Stimulated activated naive CD8-positive, alpha-beta T cell treated with anti-CD3 and anti-CD28 coated beads, Interleukin-15, Interleukin-2, amounts not matched to agents 100 U/mL and 50 U/mL, for 24 hours (primary cell): ENCODE measurements around the gene GRK6.
"Not testable (repeated sequence)": the region's sequence is repeated elsewhere in the genome, so short reads cannot be mapped to it uniquely, and the experiment has no call there.

Experiments used
- ATAC-seq: fragments of 150-1000 bp; cut with Tn5 transposase; one replicate; pipeline ENCODE4 v1.10.0; 2021
- DNase-seq: peaks from one replicate; pipeline ENCODE4 v3.0.0; 2021

Gene GRK6

DNA sequence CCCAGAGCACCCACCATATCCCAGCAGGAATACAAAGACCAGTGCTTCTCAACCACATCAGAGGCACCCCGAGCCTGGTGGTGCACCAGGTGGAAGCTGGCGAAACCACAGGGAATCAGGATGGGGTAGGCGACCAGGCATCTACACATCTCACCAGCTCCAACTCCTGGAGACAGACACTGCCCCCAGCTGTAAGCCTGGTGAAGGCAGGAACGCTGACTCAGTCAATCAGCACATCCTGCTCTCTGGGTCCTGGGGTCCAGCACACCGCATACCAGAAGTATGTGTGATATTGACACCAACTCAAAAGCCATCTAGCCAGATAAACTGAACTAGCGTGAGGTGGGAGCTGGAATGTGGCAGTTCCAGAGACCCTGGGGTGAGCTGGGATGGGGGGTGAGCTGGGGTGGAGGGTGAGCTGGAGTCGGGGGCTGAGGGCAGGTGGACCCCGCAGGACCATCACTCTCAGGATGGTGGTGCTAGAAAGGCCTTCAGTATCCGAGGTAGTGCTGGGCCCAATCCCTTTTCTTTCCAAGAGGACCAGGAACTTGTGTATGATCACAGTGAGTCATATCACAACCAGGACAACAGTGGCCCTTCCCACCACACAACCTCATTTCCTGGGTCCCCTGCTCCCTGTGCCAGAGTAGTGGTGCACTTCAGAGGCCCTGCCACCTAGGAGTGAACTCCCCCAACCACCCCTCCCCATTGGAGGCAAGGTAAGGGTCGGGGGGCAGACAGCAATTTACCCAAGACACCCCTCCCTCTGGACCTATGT, 44.5 kb downstream of the GRK6 start:
- ATAC-seq: no peak

DNA sequence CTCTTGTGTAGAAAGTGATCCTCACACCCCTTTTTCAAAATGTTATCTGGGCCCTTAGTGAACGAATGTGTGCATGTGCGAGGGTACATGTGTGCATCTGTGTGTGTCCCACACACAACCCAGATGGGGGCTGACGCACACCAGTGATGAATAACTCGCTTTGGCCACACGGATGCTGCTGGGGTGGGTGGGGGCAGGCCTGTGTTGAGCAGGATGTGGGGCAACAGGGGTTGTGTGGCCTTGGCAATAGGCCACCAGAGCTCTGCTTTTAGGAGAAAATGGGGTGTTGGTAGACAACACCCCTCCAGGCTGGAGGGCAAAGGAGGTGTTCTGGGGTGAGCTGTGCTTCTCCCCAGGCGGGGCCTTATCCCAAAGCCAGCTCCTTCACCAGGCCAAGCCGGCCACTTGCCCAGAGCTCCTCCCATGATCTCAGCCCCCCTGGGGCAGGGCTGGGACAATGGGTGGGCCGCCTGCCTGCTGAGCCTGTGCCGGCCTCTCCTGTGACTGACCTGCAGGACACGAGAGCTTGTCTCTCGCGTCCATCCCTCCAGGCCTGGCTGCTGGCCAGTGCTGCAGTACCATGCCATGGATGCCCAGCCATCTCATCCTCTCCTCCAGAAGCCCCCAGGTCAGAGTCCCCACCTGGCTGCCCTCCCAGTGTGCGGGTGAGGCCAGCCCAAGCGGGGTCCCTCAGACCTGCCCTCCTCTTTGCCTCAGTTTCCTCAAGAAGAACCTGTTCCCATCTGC, 45.3 kb downstream of the GRK6 start:
- DNase-seq (peak; percentile 75), ATAC-seq (peak; percentile 64)

More for the DNA sequence above, 44.5 kb downstream of the GRK6 start:
- DNase-seq: no peak

DNA sequence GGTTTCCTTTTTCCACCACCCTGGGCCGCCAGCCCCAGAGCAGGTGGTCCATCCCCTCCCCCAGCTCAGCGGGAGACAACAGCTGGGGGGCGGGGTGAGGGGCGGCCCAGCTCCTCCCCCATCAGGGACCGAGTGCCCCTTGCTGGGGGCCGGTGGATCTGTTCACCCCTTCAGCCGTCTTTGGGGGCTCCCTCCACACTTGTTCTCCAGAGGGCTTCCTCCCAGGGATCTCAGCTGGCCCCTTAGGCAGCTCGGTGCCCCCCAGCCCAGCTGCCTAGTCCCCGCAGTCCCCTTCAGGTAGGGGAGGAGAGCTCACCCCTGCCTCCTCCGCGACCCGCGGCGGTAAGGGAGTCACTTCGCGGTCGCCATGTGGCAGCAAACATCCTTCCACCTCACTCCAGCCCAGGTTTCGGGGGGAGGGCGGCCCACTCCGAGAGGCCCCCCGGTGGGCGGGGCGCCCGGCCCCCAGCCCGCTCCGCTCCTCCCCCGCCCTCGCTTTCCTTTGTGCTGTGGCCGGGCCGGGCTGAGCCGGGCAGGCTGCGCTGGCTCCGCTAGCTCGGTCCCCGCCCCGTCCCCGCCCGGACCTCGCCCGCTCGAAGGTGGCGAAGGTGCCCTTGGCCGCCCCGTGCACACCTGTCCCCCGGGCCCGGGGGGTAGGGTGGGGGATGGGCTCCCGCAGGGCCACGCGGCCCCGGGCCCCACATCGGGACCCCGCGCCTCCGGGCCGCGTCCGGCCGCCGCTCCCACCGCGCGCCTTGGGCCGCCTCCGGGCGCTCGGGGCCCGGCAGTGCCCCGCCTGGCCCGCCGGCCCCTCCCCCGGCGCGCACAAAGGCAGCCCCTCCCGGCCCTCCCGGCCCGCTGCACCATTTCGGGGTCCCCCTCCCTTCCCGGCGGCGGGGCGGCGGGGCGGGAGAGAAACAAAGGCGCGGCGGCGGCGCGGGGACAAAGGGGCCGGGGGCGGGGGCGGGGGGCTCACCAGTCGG, 46.3 kb downstream of the GRK6 start:
- DNase-seq (peak; percentile 88), ATAC-seq (peak; percentile 62)

DNA sequence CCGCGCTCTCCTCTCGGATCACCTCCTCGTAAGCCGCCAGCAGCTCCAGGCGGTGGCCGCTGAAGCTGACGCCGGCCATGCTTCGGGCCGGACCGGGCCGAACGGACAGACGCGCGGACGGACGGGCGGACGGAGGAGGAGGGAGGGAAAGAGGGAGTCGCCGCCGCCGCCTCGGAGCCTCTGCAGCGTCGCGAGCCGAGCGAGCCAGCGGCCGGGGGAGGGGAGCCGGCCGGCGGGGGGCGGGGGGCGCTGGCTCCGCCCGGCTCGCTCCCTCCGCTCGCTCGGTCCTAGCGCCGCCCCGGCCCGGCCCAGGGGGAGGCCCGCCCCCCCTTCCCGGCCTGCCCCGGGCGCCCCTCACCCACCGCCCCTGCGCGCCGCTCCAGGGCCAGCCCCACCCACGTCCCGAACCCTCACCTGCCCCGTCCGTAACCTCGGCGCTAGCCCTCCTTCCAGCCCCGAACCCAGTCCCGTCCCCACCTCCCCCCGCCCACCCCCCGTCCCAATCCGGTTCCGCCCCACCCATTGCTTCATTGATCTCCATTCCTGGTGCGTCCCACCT, 47.0 kb downstream of the GRK6 start, which contains the start of gene DBN1:
Gene DBN1, minus strand, starts transcription at position 192 of the 559 bp plus-strand sequence. Its CDS starts 113 bp downstream, at position 79.
- peak; percentile 12 for ATAC-seq
- peak; percentile 61 for DNase-seq

DNA sequence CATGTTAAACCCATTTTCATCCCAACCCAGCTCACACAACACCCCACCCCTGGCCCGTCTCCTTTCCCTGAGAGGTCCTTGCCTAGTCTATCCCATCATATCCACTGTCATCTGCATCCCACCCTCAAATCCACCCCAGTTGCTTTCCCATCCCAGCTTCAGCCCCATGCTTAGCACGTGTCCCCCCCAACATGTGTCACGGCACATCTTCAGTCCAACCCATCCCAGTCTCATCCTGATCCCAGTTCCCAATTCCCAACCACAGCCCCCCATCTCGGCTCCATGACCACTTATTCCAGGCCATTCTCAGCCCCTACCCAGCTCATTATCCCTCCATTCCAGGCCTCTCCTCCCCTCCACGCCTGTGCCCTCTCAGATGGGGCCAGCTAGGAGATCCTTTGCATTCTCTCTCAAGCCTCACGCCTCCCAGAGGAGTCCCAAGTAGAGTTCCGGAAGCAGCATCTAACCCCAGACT, 47.6 kb downstream of the GRK6 start:
- no peak for DNase-seq
- no peak for ATAC-seq

DNA sequence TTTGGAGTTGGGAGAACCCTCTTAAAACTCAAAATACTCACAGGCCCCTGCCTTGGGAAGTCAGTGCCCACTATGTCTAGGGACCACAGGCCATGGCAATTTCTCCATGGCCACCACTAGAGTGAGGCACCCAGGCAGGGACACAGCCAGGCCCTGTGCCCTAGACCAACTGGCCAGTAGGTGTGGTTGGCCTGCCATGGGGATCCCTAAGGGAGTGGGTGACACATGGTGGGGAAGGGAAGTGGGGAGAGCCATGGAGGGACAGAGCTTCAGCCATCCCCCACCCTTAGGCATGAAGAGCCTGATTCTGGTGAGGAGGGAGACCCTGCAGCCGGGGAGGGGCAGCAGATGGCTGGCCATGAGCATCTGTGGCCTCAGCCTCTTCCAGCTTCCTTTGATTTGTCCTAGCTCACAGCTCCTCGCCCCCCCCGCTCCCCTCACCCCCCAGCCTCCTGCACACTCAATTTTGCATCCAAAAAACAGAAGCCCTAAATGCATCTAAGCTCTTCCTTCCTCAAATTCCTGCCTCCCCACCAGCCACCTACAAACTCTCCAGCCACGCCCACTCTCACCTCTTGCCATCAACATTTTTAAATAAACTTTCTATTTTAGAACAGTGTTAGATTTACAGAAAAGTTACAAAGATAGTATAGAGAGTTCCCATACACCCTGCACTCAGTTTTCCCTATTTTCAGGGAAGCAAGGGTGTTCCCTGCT, 48.5 kb downstream of the GRK6 start:
- no peak for DNase-seq
- ATAC-seq: no peak

DNA sequence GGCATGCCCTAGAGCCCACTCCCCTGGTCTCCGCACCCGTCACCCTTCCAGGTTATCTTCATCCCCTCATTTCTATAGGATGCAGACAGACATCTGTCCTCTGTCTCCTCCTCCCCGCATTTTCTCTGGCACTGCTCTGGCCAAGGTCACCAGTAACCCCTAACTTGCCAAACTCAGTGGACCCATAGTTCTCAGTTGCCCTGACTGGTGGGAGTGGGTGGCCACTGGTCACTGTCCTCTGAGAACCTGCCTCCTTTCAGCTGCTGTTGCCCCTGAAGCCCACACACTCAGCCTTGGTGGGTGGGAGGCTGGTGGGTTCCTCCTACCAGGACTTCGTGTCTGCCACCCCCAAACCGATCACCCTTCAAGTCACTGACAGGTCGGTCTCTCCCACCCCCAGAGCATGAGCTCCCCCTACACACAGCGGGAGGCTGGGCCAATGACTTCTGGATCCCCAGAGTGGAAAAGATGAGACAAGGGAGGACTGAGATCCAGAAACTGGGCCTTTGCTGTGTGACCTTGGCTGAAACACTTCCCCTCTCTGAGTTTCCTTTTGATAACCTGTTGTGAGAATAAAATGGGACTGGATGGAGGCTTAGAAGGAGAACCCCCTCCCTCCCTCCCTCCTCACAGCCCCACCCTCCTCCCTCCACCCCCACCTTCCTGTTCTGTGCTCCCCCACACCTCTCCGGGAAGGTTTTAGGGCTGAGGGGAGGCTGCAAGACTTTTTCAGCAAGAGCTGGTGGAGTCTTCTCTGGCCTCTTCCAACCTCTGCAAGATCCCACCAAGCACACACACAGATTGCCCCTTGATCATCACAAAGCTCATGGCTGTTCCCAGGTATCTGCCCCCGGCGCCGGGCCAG, 49.3 kb downstream of the GRK6 start:
- DNase-seq (peak; percentile 51), ATAC-seq (peak; percentile 34)

DNA sequence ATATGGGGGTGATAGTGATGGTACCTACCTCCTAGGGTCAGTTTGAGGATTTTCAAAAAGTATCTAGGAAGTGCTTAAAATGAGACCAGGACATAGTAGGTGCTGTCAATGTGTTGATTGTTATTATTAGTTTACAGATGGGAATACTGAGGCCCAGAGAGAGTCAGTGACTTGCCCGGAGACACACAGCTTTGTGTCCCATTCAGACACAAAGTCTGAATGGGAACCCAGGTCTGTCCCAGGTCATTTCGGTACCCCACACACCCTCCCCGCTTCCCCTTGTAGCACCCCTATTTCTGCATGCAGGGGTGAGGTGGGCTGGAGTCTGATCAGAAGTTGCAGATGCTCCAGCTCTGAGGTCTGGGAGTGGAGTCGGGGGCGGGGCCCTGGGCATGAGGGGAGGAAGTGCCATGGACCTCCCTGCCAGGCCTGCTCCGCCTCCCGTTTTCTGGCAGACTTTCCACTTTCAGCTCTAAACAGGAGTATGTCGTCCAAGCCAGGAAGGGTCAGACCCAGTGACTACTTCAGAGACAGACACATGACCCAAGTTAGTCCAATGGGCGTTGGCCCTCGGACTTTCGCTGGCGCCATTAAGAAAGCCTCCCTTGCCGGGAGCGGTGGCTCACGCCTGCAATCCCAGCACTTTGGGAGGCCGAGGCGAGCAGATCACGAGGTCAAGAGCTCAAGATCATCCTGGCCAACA, 50.2 kb downstream of the GRK6 start:
- ATAC-seq: no peak
- no peak for DNase-seq

DNA sequence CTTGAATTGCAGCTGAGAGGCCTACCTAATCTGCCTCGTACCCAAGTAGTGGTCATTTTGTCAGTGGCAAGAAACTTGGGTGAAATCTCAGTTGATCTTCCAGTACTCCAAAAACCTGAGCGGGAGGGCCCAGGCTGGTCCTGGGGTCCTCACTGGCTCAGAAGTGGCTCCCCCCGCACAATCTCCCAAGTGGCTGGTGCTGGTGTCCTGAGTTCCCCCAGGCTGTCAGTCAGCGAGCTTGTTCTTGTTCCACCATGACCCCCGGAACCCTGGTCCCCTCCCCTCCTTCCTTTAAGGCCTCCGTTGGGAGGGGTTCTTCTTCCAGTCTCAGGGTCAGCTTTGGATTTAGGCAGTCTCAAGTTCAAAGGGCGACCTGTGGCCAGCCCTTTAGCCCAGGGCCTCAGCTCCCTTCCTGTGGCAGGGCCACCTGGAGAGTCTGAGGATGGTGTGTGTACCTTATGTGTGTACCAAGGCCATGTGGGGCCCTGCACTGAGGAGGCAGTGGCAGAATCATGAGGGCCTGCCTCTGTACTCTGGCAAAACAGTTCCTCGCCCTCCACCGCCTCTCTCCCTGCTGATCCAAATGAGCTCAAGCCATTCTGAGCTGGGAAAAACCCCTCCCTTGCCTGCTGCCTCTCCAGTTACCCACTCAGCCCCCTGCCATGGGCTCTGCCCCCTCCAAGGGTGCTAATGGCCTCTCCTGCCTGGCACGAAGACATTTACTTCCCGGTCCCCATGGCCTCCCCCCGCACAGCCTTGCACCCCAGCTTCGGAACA, 51.4 kb downstream of the GRK6 start:
- ATAC-seq (no peak), DNase-seq (no peak)

DNA sequence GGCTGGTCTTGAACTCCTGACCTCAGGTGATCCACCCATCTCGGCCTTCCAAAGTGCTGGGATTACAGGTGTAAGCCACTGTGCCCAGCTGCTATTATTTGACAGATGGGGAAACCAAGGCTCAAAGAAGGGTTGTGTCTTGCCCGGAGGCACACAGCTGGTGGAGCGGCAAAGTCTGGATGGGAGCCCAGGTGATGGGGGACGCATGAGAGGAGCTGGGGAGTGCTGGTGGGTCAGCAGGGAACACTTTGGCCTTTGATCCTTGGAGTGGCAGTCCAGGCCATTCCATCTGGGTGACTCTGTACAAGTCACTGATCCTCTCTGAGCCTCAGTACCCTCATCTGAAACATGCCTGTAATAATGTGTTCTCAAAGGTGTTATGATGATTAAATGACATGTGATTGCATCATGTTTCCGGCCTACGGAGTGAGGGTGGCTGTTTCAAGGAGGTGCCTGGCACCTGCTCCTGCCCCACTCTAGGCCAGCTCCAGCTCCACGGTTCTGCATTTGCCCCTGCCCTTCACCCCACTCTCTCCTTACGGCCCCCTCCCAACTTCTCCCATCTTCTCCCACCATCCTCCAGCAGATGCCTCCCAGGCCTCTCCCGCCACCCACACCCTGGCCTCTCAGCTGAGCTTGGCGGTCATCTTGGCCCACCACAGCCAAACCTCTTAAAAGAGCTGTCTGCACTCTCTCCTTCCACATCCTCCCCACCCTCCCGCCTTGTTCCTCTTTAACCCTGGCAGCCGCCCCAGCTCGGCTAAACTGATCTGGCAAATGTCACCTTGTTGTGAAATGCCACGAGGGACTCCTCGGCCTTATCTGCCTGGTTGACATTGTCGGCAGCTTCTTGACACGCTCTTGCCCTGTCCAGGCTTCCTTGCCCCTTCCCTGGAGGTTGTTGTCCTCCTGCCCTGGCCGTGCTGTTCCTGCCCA, 52.5 kb downstream of the GRK6 start:
- peak; percentile 72 for DNase-seq

DNA sequence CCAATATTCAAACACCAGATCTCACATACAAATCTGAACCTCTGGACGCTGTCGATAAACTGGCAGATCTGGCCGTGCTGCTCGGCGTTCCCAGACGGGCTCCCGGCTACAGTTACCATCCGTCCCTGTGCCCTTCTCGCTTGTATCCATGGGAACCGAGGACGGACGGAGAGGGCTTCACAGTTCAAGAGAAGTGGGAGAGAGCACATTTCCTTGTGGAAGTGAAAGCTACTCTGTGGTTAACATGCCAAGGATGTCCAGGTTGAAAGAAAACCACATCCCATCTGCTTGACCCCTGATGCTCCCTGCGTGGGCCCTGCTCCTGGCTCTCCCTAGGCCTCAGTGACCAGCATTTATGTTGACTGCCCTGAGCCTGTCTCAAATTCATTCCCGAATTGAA, 53.3 kb downstream of the GRK6 start:
- ATAC-seq: no peak
- no peak for DNase-seq

More for the DNA sequence above, 52.5 kb downstream of the GRK6 start:
- ATAC-seq: peak; percentile 71

DNA sequence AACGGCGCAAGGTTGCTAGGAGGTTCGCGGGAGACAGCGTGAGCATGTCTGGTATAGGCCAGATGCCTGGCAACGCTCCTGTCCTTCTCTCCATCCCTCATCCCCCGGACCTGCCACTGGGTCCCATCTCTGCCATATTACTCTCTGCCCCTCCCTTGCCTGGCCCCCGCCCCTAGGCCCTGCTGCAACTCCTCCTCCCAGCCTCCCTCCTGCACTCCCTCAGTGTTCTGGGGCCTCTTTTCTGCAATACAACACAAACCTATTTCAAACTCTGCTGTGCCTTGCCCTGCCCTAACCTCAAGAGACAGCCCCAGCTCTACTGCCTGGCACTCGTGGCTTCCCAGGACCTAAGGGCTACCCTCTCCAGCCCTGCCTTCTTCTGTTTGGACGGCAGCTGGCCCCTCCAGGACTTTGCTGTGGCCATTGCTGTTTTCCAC, 55.9 kb downstream of the GRK6 start:
- no peak for DNase-seq
- no peak for ATAC-seq

DNA sequence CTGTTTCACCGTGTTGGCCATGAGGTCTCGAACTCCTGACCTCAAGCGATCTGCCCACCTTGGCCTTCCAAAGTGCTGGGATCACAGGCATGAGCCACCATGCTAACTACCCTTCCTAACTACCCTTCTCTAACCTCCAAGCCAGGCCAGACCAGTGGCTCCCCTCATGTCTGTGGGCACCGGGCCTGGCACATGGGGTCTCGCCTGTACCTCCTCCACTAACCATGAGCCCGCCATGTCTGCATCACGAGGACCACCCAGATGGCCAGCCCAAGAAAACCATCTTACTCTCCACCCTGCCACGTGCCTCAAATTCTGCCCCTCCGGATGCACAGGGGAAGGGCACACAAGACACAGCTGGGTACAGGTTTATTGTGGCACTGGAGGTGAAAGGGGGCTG, 56.6 kb downstream of the GRK6 start:
- no peak for DNase-seq
- ATAC-seq: no peak

DNA sequence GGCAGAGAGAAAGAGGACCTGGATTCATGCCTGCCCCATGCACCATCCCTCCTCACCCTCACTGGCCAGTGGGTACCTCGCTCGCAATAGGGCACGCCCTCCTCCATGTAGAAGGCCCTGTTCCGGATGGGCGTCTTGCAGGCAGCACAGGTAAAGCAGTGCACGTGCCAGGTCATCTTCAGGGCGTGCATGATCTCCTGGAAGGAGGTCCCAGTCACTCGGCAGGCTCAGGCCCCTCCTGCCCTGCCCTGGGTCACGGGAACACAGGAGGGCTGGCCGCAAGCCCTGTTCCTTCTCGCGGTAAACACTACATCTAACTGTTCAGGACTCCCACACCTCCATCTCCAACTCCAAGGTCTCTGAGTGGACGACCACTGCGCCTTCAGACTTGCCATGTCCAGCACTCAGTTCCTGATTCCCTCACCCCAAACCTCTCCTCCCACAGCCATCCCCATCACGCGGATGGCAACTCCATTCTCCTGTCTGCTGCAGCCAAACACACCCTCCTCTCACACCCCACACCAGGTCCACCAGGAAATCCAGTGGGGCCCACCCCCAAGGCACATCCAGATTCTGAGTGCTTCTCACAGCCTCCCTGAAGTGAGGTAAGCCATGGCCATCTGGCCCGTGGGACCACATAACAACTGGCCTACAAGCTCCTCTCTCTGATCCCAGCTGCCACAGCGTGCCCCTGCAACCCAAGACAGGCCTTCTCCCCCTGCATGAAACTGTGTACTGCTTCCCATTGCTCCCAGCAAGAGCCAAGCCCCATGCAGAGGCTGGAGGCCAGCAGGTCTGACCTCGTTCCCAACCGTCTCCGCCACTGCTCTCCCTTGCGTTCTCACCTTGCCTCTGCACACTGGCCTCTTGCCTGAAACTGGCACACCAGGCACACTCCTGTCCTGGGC, 57.8 kb downstream of the GRK6 start:
- DNase-seq (no peak), ATAC-seq (no peak)

DNA sequence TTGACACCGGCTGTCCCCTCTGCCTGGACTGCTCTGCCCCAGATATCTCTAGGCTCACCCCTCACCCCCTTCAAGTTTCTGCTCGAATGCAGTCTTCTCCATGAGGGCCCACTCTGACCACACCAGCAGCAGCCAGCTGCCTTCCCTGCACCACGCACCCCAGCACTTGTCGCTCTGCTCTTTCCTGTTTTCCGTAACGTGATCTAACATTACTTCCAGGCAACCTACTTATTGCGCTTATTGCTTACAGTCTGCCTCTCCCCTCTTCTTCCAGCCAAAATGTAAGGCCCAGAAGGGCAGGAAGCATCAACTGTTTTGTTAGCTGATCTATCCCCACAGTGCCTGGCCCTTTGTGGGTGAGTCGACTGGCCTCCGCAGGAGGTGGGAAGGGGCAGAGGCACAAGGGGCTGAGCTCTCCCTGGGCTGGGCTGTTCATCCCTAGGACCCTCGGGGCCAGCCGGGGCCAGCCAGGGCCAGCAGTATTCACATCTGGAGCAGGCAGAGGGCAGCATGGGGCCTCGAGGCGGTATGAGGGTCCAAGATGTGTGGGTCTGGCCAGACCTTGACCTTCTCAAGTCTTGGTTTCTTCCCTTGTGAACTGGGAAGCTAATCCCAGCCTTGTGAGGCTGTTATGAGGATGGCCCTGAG, 58.5 kb downstream of the GRK6 start:
- ATAC-seq (no peak), DNase-seq (no peak)

DNA sequence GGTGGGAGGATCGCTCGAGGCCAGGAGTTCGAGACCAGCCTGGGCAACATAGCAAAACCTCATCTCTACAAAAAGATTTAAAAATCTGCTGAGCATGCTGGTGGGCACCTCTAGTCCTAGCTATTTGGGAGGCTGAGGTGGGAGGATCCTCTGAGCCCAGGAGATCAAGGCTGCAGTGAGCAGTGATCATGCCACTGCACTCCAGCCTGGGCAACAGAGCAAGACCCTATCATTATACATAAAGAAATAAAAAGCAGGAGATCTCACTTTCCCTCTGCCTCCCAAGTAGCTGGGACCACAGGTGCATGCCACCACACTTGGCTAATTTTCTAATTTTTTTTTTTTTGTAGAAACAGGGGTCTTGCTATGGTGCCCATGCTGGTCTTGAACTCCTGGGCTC, 59.3 kb downstream of the GRK6 start:
- ATAC-seq, DNase-seq: not testable (repeated sequence)
